Germinal center (tissue), 1 donor: ENCODE measurements around the gene SULF2.

Experiments used
- DNase-seq: peaks from one replicate; pipeline ENCODE4 v3.0.0; 2012; ENCODE audit warnings: mixed read lengths, low spot score

The SULF2 gene

DNA sequence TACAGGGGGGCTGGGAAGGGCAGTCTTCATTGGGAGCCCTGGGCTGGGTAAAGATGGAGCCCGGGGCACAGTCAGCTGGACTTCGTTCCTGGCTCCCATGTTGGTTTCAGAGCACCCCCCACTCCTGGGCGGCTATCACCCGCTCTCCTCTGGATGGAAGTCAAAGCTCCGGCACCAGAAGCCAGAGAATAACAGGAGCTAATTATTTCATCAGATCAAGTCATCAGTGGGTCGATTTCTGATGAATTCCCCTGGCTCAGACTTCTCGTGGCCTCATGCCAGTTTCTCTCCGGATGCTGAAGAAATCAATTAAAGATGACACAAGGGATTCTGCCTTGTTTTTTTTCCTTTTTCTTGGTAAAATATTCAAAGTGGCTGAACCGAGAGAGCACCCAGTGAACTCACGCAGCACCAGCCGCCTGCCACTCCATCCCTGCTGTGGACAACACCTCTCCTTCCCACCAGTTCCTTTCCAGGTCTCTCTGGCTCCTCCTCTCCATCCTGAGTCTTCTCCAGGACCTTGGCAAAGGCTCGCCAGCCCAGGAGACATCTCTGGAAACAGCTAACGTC, 22.5 kb downstream of the SULF2 start:
- DNase-seq = no peak

- no peak for DNase-seq
Measured at GRCh38 chr20:47761482-47762047, 23.7 kb downstream of the SULF2 start.

DNA sequence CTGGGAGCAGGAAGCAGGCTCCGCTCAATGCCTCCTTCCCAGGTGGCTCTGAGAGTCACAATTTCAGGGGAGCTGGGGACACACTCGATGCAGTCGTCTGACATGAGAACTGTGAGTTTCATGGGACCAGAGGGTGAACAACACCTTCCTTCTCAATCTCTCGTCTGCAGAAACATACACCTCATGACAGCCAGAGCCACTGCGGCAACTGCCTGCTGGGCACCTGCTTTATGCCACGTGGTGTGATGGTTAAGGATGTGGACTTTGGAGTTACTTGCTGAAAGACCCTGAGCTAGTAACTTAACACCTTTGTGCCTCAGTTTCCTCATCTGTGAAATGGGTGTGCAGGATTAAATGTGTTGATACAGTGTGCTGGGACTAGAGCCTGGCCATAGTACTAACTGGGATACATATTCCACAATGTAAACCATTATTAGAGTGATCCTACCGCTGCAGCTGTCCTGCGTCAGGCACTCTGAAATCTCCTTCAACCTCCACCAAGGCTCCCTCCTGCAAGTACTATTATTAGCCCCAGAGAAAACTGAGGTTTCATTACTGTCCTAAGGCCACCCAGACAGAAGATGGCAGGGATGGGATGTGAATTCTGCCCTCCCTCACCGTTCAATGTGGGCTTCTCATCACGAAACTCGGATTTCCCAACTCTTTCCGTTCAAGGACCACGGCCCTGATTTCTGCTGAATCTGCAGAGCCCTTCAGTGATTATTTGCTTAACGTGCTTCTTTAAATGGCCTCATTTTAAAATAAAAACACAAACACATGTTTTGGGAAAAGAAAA, 24.4 kb downstream of the SULF2 start:
- no peak for DNase-seq

DNA sequence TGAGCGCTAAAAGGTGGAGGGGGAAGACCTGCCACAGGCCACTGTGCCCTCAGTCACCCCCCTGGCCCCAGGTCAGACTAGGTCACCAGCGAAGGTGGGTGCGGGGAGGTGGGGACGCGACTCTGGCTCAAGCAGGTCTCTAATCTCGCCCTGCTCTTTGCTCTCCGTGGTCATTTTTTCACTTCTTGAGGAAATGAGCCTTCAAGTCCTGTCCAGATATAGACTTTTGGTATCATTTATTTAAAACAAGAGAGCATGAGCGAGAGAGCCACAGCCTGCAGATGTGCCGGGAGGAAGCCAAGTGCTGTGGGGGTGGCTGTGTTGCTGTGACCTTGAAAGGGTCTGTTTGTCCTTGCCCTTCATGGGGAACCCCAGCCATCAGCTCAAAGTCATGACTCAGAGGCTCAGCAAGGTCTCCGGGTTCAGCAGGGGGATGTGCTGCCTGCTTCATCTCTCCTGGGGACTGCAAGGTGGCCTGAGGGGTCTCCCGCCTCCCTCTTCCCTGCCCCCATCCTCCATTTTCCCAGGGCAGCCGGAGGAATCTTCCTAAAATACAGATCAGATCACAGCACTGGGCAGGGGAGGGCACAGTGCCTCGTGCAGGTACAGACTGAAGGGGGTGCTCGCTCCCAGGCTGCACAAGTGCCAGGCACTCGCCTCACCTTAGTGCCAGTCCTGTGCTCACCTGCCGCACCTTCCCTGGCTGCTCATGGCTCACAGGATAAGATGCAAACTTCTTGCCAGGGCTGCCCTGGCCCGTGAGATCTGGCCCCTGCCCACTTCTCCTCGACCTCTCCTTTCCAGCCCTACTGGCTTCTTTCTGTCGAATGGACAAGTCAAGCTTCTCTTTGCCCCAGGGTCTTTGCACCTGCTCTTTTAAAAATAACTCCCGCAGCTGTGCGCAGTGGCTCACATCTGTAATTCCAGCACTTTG, 26.5 kb downstream of the SULF2 start:
- no peak for DNase-seq

GRCh38 chr20:47757145-47758035, 27.9 kb downstream of the SULF2 start:
- DNase-seq = no peak

GRCh38 chr20:47754946-47755652, 30.2 kb downstream of the SULF2 start:
- DNase-seq = no peak

DNA sequence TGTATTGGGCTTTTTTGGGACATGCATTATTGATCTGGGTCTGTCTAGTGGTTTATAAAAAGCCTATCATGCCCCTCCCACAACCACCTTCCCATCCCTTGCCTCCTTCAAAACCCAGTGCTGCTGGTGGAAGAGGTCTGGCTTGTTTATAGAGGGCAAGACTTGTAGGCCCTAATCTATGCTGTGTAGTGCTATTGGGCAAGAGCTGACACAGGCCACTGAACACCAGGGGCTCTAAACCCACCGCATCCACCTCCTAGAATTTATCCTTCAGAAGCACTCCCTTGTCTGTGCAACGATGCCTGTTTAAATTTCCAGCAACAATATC, 30.9 kb downstream of the SULF2 start:
- DNase-seq = no peak

DNA sequence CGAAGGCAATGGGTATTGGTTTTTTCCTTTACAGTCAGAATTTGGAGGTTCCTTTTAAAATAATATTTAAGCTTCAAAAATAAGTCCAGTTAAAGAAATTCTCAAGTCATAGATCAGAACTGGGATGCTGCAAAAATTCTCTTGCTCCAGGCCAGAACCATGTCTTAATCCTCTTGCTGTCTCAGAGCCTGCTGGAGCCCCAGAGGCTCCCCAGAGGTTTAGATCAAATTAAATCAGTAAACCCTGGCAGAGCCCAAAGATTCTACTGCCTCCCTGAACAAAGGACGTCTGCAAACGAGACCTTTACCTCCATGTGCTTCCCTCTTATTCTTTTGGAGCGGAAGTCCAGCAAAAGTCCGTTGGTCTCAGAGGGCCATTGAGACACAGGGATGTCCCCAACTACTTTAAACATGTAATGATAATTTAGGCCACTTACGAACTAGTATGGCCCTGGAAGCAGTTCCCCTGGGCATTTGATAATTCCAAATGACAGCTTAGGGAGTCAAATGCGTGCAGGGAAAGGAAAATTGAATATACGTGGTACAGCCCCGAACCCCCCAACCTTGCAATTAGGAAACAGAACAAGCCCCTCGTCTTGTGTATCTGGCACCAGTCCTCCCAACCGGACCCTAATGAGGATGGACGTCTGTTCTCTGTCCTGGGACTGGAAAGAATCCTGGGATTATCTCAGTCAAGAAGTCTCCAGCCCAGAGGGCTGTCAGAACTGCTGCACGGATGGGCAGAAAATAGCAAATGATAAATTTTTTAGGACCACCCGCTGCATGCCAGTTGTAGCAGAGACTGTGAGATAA, 31.5 kb downstream of the SULF2 start:
- no peak for DNase-seq

GRCh38 chr20:47751449-47751848, 33.8 kb downstream of the SULF2 start:
- DNase-seq = no peak

DNA sequence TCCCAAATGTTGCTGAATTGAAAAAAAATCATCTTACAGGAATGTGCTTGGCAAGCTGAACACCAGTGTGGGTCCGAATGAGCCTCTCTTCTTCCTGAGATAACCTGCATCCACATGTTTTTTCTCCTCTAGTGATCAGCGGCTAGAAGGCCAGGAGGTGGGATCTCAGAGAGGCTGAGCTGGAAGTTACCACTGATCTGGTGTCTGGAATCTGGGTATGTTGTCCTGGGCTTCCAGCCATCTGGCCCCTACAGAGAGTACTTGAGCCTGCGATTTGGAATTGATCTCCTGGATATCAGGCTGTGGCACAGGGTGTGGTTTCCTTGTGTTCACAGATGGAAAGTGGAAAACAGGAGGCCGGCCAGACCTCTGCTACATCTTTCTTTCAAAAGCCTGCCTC, 35.9 kb downstream of the SULF2 start:
- no peak for DNase-seq

GRCh38 chr20:47748823-47749222, 36.5 kb downstream of the SULF2 start:
- no peak for DNase-seq

DNA sequence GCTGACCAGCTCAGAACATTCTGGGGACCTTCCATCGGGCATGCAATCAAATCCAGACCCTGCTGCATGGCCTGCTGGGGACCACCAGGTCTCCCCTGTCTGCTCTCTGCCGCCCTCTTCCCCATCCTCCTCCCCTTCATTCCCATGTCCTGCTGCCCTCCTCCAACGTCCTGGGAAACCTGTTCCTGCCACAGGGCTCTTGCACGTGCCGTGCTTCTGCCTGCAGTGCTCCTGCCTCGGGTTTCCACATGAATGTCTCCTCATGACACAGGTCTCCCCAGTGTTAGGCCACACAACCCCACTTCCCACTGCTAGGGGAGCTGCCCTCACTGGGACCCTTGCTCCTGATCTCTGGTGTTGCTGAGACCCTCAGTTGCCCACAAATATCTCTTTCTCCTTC, 37.2 kb downstream of the SULF2 start:
- no peak for DNase-seq

DNA sequence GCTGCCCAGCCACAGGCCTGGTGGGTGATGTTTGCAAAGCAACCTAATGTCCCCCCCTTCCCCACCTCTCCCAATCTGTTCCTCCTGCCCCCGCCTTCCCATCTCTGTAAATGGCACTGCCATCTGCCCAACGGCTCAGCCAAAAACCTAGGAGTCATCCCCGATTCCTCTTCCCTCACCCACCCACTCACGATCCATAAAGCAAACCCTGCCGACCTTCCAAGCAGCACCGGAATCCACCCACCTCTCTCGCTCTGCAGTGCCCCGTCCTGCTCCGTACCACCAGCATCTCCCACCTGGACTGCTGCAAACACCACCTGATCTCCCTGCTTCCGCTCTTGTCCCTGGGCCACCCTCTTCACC, 37.6 kb downstream of the SULF2 start:
- no peak for DNase-seq

- DNase-seq = no peak
Measured at GRCh38 chr20:47744803-47745202, 40.5 kb downstream of the SULF2 start.

- no peak for DNase-seq
Measured at GRCh38 chr20:47743671-47744070, 41.6 kb downstream of the SULF2 start.

GRCh38 chr20:47741669-47742608, 43.3 kb downstream of the SULF2 start:
- DNase-seq = no peak

- no peak for DNase-seq
Measured at GRCh38 chr20:47740862-47741184, 44.5 kb downstream of the SULF2 start.

- DNase-seq = no peak
Measured at GRCh38 chr20:47740121-47740861, 45.0 kb downstream of the SULF2 start.
